Measurements from ENCODE around the gene TMEM260.

The TMEM260 gene

GRCh38 chr14:56579345-56580220 lies at the start of gene TMEM260:
TMEM260 (plus strand) TSS chr14:56579798; CDS start chr14:56579915, 117 bp downstream.
- peak; percentile 86 to 91 for DNase-seq

GRCh38 chr14:56532546-56532945 lies 47.1 kb upstream of the TMEM260 start:
- no peak for DNase-seq

GRCh38 chr14:56534656-56535055 lies 44.9 kb upstream of the TMEM260 start:
- no peak for DNase-seq

- no peak for DNase-seq
Measured at GRCh38 chr14:56539862-56540261, 39.7 kb upstream of the TMEM260 start.

GRCh38 chr14:56543436-56543835 lies 36.2 kb upstream of the TMEM260 start:
- DNase-seq: no peak

GRCh38 chr14:56549721-56550120 lies 29.9 kb upstream of the TMEM260 start:
- DNase-seq: no peak

- no peak for DNase-seq
Measured at GRCh38 chr14:56552615-56553014, 27.0 kb upstream of the TMEM260 start.

GRCh38 chr14:56554301-56554700 lies 25.3 kb upstream of the TMEM260 start:
- DNase-seq: no peak

- DNase-seq: peak; percentile 23 to 54
Measured at GRCh38 chr14:56555921-56556570, 23.6 kb upstream of the TMEM260 start.

- no peak for DNase-seq
Measured at GRCh38 chr14:56559182-56559581, 20.4 kb upstream of the TMEM260 start.

GRCh38 chr14:56561606-56562005 lies 18.0 kb upstream of the TMEM260 start:
- DNase-seq: no peak

- no peak for DNase-seq
Measured at GRCh38 chr14:56562883-56563282, 16.7 kb upstream of the TMEM260 start.

- no peak for DNase-seq
Measured at GRCh38 chr14:56569174-56569573, 10.4 kb upstream of the TMEM260 start.

GRCh38 chr14:56570295-56570694 lies 9.3 kb upstream of the TMEM260 start:
- no peak for DNase-seq

- DNase-seq: peak in 1 of 2 experiments; percentile 56
Measured at GRCh38 chr14:56580221-56580711, 668 bp downstream of the TMEM260 start.

- peak in 1 of 2 experiments; percentile 27 for DNase-seq
Measured at GRCh38 chr14:56581041-56581727, 1.6 kb downstream of the TMEM260 start.

GRCh38 chr14:56585461-56586084 lies 6.0 kb downstream of the TMEM260 start:
- DNase-seq: peak; percentile 56 to 69

- peak in 1 of 2 experiments; percentile 24 for DNase-seq
Measured at GRCh38 chr14:56587701-56588100, 8.1 kb downstream of the TMEM260 start.

- DNase-seq: peak; percentile 14 to 30
Measured at GRCh38 chr14:56590535-56590960, 10.9 kb downstream of the TMEM260 start.

- DNase-seq: no peak
Measured at GRCh38 chr14:56592746-56593544, 13.3 kb downstream of the TMEM260 start.

GRCh38 chr14:56594428-56594827 lies 14.8 kb downstream of the TMEM260 start:
- no peak for DNase-seq

- no peak for DNase-seq
Measured at GRCh38 chr14:56598519-56598918, 18.9 kb downstream of the TMEM260 start.

Measured in NCI-H2081 (cell line).